Trophoblast cell (in vitro differentiated cells and primary cell): Measurements from ENCODE around the gene ETV3.

Source experiments
- DNase-seq, 2 donors: peaks; one replicate each; pipeline ENCODE4 v3.0.0-alpha.2; 2016
- H2AFZ ChIP-seq: 2 replicates; pipeline ENCODE4 v1.6.1; 2013; ENCODE audit warnings: low read length, moderate library complexity, mild to moderate bottlenecking; ENCODE audit not compliant: insufficient read depth, poor library complexity
- H2AK5ac ChIP-seq: 2 replicates; pipeline ENCODE4 v1.6.1; 2013; ENCODE audit warnings: mild to moderate bottlenecking, low read length
- H2BK120ac ChIP-seq: 2 replicates; pipeline ENCODE4 v1.6.1; 2013; ENCODE audit warnings: low read length, mild to moderate bottlenecking, moderate library complexity; ENCODE audit not compliant: insufficient read depth, poor library complexity
- H2BK12ac ChIP-seq: 2 replicates; pipeline ENCODE4 v1.6.1; 2013; ENCODE audit warnings: mild to moderate bottlenecking, low read length, moderate library complexity
- H2BK5ac ChIP-seq: 2 replicates; pipeline ENCODE4 v1.6.1; 2013; ENCODE audit warnings: low read length, low read depth, moderate library complexity, mild to moderate bottlenecking; ENCODE audit not compliant: poor library complexity
- H3K14ac ChIP-seq: 2 replicates; pipeline ENCODE4 v1.6.1; 2013; ENCODE audit warnings: mild to moderate bottlenecking, low read length
- H3K18ac ChIP-seq: 2 replicates; pipeline ENCODE4 v1.6.1; 2013; ENCODE audit warnings: mild to moderate bottlenecking, low read length
- H3K23ac ChIP-seq: 2 replicates; pipeline ENCODE4 v1.6.1; 2013; ENCODE audit warnings: low read length
- H3K27ac ChIP-seq: 2 replicates; pipeline ENCODE4 v1.5.1; 2013; ENCODE audit warnings: low read depth, mild to moderate bottlenecking, inconsistent platforms, low read length, moderate library complexity
- H3K27me3 ChIP-seq: 2 replicates; pipeline ENCODE4 v1.6.1; 2013; ENCODE audit warnings: inconsistent platforms, mild to moderate bottlenecking, low read length, moderate library complexity; ENCODE audit not compliant: insufficient read depth
- H3K36me3 ChIP-seq, 2 experiments: 1 replicate in 1 of 2; 2 replicates in 1 of 2; pipeline ENCODE4 v1.6.1; 2013; ENCODE audit warnings: low read length in 2 of 2, mild to moderate bottlenecking in 2 of 2, moderate library complexity in 1 of 2; ENCODE audit not compliant: insufficient read depth in 2 of 2, control insufficient read depth in 1 of 2
- H3K4ac ChIP-seq: 2 replicates; pipeline ENCODE4 v1.6.1; 2013; ENCODE audit warnings: low read depth, mild to moderate bottlenecking, low read length, moderate library complexity
- H3K4me1 ChIP-seq, 2 experiments: 1 replicate in 1 of 2; 2 replicates in 1 of 2; pipeline ENCODE4 v1.6.1; 2013; ENCODE audit warnings: low read length in 2 of 2, mild to moderate bottlenecking in 2 of 2, moderate library complexity in 1 of 2; ENCODE audit not compliant: insufficient read depth in 2 of 2, control insufficient read depth in 1 of 2
- H3K4me2 ChIP-seq: 2 replicates; pipeline ENCODE4 v1.6.1; 2013; ENCODE audit warnings: inconsistent platforms, mild to moderate bottlenecking, low read length, moderate library complexity
- H3K4me3 ChIP-seq: 2 replicates; pipeline ENCODE4 v1.5.1; 2013; ENCODE audit warnings: mild to moderate bottlenecking, low read depth, low read length, inconsistent platforms
- H3K79me1 ChIP-seq: one replicate; pipeline ENCODE4 v1.6.1; 2013; ENCODE audit warnings: low read length
- H3K79me2 ChIP-seq: 2 replicates; pipeline ENCODE4 v1.6.1; 2013; ENCODE audit warnings: low read length, mild to moderate bottlenecking; ENCODE audit not compliant: control insufficient read depth, insufficient read depth, poor library complexity
- H3K9ac ChIP-seq: 2 replicates; pipeline ENCODE4 v1.6.1; 2013; ENCODE audit warnings: mild to moderate bottlenecking, low read length
- H3K9me3 ChIP-seq: 2 replicates; pipeline ENCODE4 v1.6.1; 2013; ENCODE audit warnings: low read depth, mild to moderate bottlenecking, control low read depth, inconsistent platforms, low read length; ENCODE audit not compliant: insufficient read depth
- H4K12ac ChIP-seq: 2 replicates; pipeline ENCODE4 v1.6.1; 2013; ENCODE audit warnings: low read depth, mild to moderate bottlenecking, low read length, moderate library complexity
- H4K8ac ChIP-seq: 2 replicates; pipeline ENCODE4 v1.6.1; 2013; ENCODE audit warnings: low read depth, mild to moderate bottlenecking, low read length, moderate library complexity
- H4K91ac ChIP-seq: one replicate; pipeline ENCODE4 v1.6.1; 2013; ENCODE audit warnings: low read depth, mild to moderate bottlenecking, low read length, moderate library complexity
- WGBS: extraction: QIAGEN DNeasy Blood & Tissue Kit; methylation state at CpG from one replicate; pipeline ENCODE4 v1.1.7; 2013; ENCODE audit warnings: missing lambda C conversion rate; ENCODE audit not compliant: insufficient read length, insufficient coverage; ENCODE audit errors: extremely low coverage; 5-methylcytosine and 5-hydroxymethylcytosine counted together

Gene ETV3

GRCh38 chr1:157147906-157148700 is 9.9 kb upstream of the ETV3 start:
- Histone ChIP-seq H4K91ac (no peak overlapping the region), H3K79me2 (no peaks in the 10 kb centered on the region), H2BK5ac (no peak overlapping the region), H3K4me2 (no peak overlapping the region), H3K18ac (no peak overlapping the region), H2AFZ (no peak overlapping the region), H3K36me3 (no peaks in the 10 kb centered on the region), H3K27me3 (peaks cover 1% of the 10 kb centered on the region), H3K27ac (no peak overlapping the region), H4K12ac (no peak overlapping the region), H3K14ac (no peak overlapping the region), H4K8ac (no peak overlapping the region), H3K4ac (no peak overlapping the region), H3K79me1 (no peaks in the 10 kb centered on the region), H2BK12ac (no peak overlapping the region), H2BK120ac (no peak overlapping the region), H3K4me3 (no peak overlapping the region), H3K9ac (no peak overlapping the region), H3K23ac (no peak overlapping the region), H2AK5ac (no peak overlapping the region), H3K4me1 (no peaks in the 10 kb centered on the region), H3K9me3 (no peaks in the 10 kb centered on the region)
- WGBS: no CpG with 5 or more reads among the region's 10 CpGs
- peak in 1 of 2 donors; percentile 32 for DNase-seq

- H2BK12ac ChIP-seq: no peak overlapping the region
- no peak for DNase-seq
- no peaks in the 10 kb centered on the region for H3K36me3 ChIP-seq
- no peak overlapping the region for H2BK120ac ChIP-seq
- H2AK5ac ChIP-seq: no peak overlapping the region
- H2AFZ ChIP-seq: no peak overlapping the region
- no peak overlapping the region for H3K23ac ChIP-seq
- H3K4ac ChIP-seq: no peak overlapping the region
- H3K4me3 ChIP-seq: no peak overlapping the region
- no peak overlapping the region for H3K9ac ChIP-seq
- H3K18ac ChIP-seq: no peak overlapping the region
- no peaks in the 10 kb centered on the region for H3K9me3 ChIP-seq
- H3K14ac ChIP-seq: no peak overlapping the region
- H4K91ac ChIP-seq: no peak overlapping the region
- no peak overlapping the region for H3K27ac ChIP-seq
- H4K8ac ChIP-seq: no peak overlapping the region
- H2BK5ac ChIP-seq: no peak overlapping the region
- H3K4me2 ChIP-seq: no peak overlapping the region
- peaks cover 1% of the 10 kb centered on the region for H3K27me3 ChIP-seq
- no peaks in the 10 kb centered on the region for H3K79me1 ChIP-seq
- H3K79me2 ChIP-seq: no peaks in the 10 kb centered on the region
- H3K4me1 ChIP-seq: no peaks in the 10 kb centered on the region
- no peak overlapping the region for H4K12ac ChIP-seq
- WGBS: no CpG with 5 or more reads among the region's 1 CpG
Measured at GRCh38 chr1:157147037-157147436, 8.8 kb upstream of the ETV3 start.

GRCh38 chr1:157146244-157146643 is 8.0 kb upstream of the ETV3 start:
- no peak overlapping the region for H3K4ac ChIP-seq
- H2AFZ ChIP-seq: no peak overlapping the region
- no peak overlapping the region for H3K27ac ChIP-seq
- no peak overlapping the region for H4K8ac ChIP-seq
- no peak overlapping the region for H2AK5ac ChIP-seq
- no peaks in the 10 kb centered on the region for H3K9me3 ChIP-seq
- H3K27me3 ChIP-seq: peaks cover 1% of the 10 kb centered on the region
- H4K12ac ChIP-seq: no peak overlapping the region
- no peak overlapping the region for H3K9ac ChIP-seq
- H3K79me1 ChIP-seq: no peaks in the 10 kb centered on the region
- H2BK12ac ChIP-seq: no peak overlapping the region
- WGBS: no CpG with 5 or more reads among the region's 3 CpGs
- H3K18ac ChIP-seq: no peak overlapping the region
- no peak for DNase-seq
- no peaks in the 10 kb centered on the region for H3K79me2 ChIP-seq
- H2BK5ac ChIP-seq: no peak overlapping the region
- H3K4me2 ChIP-seq: no peak overlapping the region
- H3K4me3 ChIP-seq: no peak overlapping the region
- H3K14ac ChIP-seq: no peak overlapping the region
- no peak overlapping the region for H2BK120ac ChIP-seq
- no peaks in the 10 kb centered on the region for H3K4me1 ChIP-seq
- H3K36me3 ChIP-seq: no peaks in the 10 kb centered on the region
- no peak overlapping the region for H4K91ac ChIP-seq
- H3K23ac ChIP-seq: no peak overlapping the region

GRCh38 chr1:157145076-157145475 is 6.9 kb upstream of the ETV3 start:
- H3K23ac ChIP-seq: no peak overlapping the region
- H3K27me3 ChIP-seq: peaks cover 1% of the 10 kb centered on the region
- H3K9ac ChIP-seq: no peak overlapping the region
- H2BK5ac ChIP-seq: no peak overlapping the region
- no peak overlapping the region for H3K4me3 ChIP-seq
- no peaks in the 10 kb centered on the region for H3K36me3 ChIP-seq
- no peak overlapping the region for H3K18ac ChIP-seq
- no peak overlapping the region for H3K14ac ChIP-seq
- H3K4me2 ChIP-seq: no peak overlapping the region
- H3K9me3 ChIP-seq: no peaks in the 10 kb centered on the region
- H3K27ac ChIP-seq: no peak overlapping the region
- H2BK12ac ChIP-seq: no peak overlapping the region
- no peaks in the 10 kb centered on the region for H3K4me1 ChIP-seq
- H4K12ac ChIP-seq: no peak overlapping the region
- no peaks in the 10 kb centered on the region for H3K79me2 ChIP-seq
- no peak overlapping the region for H2AK5ac ChIP-seq
- DNase-seq: no peak
- H4K91ac ChIP-seq: no peak overlapping the region
- WGBS: no CpG with 5 or more reads among the region's 1 CpG
- H4K8ac ChIP-seq: no peak overlapping the region
- H3K79me1 ChIP-seq: no peaks in the 10 kb centered on the region
- H2AFZ ChIP-seq: no peak overlapping the region
- no peak overlapping the region for H2BK120ac ChIP-seq
- no peak overlapping the region for H3K4ac ChIP-seq
